ENCODE results near the gene ADAMTS9. TPM values are rescaled to one million over a fixed set of nuclear protein-coding genes. Genes with fewer than 3 reads are reported as not detected.
A peak's percentile ranks its signal among the peaks of the same experiment; 100 is the strongest.

Gene ADAMTS9
- total RNA-seq, 1 donor from 2014 or later = 11.7 TPM

DNA sequence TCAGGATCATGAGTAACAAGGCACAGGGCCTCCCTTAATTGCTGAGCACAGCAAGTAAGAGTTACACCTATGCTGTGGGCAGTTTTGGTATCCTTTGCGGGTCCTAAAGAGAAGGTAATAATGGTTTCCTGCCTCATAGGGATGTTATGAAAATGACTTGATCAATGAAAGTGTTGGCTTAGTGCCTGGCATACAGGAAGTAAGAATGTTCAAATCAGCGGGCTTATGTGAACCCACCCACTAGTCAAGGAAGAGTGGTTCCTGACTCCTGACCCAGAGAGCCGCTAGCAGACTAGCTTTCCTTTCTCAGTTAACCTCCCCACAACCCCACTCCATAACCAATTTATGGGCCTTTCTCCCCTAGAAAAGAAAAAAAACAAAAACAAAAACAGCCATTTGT is 5.2 kb upstream of the ADAMTS9 start:
- ATAC-seq (no peak), DNase-seq (no peak)
- H3K27ac ChIP-seq = no peak overlapping the region
- intact Hi-C loops (cut with DNase I) = no loop called here
- H3K9me3 ChIP-seq = no peaks in the 10 kb centered on the region
- H3K4me3 ChIP-seq = no peak overlapping the region
- TF ChIP-seq, protein P1, sequence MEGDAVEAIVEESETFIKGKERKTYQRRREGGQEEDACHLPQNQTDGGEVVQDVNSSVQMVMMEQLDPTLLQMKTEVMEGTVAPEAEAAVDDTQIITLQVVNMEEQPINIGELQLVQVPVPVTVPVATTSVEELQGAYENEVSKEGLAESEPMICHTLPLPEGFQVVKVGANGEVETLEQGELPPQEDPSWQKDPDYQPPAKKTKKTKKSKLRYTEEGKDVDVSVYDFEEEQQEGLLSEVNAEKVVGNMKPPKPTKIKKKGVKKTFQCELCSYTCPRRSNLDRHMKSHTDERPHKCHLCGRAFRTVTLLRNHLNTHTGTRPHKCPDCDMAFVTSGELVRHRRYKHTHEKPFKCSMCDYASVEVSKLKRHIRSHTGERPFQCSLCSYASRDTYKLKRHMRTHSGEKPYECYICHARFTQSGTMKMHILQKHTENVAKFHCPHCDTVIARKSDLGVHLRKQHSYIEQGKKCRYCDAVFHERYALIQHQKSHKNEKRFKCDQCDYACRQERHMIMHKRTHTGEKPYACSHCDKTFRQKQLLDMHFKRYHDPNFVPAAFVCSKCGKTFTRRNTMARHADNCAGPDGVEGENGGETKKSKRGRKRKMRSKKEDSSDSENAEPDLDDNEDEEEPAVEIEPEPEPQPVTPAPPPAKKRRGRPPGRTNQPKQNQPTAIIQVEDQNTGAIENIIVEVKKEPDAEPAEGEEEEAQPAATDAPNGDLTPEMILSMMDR (IDR thresholded peaks at IDR 0.05) = no peak
- H3K36me3 ChIP-seq = no peaks in the 10 kb centered on the region
- H3K27me3 ChIP-seq (ENCODE audit: low read depth) = no peaks in the 10 kb centered on the region
- no peaks in the 10 kb centered on the region for H3K4me1 ChIP-seq

DNA sequence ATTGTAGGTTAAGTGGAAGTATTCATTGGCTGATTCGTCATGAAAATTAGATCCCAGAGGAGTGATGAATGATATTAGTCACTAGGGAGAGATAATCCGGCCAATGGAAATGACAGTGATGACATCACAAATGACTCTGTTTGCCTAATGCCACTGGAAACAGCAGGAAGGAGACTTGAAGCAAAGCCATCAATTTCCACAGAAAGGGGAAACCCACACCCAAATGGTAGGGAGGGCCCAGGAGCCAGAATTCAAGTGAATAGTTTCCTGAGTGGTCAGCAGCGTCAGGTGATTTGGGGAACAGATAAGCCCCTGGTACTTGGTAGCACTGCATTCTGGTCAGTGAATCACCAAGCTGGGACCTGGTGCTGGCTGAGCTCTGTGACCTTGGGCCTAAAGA is 3.3 kb upstream of the ADAMTS9 start:
- DNase-seq = no peak
- no peaks in the 10 kb centered on the region for H3K4me1 ChIP-seq
- ATAC-seq = no peak
- H3K9me3 ChIP-seq = no peaks in the 10 kb centered on the region
- no peak overlapping the region for H3K4me3 ChIP-seq
- TF ChIP-seq, protein P1 (IDR thresholded peaks at IDR 0.05) = no peak
- H3K27ac ChIP-seq = no peak overlapping the region
- no peaks in the 10 kb centered on the region for H3K27me3 ChIP-seq (ENCODE audit: low read depth)
- H3K36me3 ChIP-seq = no peaks in the 10 kb centered on the region
- intact Hi-C loops (cut with DNase I) = no loop called here

DNA sequence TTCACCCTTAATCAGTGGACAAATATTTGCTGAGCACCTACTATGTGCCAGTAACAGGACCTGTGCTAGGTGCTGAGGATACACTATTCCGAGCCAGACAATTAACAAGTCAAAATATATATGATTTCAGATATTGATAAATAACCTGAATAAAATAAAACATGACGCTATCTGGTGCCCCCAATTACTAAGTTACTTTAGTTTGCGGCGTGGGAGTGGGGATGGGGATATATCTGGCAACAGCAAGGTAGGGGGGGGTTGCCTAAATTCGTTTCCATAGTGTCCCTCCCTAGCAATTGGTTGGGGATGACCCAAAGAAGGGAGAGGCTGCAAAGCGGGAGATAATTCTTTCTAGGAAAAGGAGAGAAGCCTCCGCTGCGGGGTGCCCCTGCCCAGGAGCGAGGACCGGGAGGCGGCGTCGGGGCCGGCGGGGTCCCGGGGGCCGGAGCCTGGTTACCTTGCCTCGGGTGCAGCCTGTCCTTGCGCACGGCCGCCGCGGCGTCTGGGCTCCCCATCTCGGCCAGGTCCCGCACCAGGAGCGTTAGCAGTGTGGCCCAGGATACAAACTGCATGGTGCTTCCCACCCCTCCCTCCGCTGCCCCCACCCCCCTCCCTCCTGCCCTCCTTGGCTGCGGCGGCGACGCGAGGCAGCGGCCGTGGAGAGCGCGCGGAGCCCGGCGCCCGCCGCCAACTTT is 567 bp downstream of the ADAMTS9 start:
- H3K36me3 ChIP-seq = no peaks in the 10 kb centered on the region
- H3K4me3 ChIP-seq = peak overlapping the region; percentile 70
- peak; percentile 18 to 20 for ATAC-seq
- no peaks in the 10 kb centered on the region for H3K9me3 ChIP-seq
- peaks cover under 1% of the 10 kb centered on the region for H3K4me1 ChIP-seq
- peak overlapping the region; percentile 95 for H3K27ac ChIP-seq
- TF ChIP-seq, protein P1 (IDR thresholded peaks at IDR 0.05) = no peak
- no peaks in the 10 kb centered on the region for H3K27me3 ChIP-seq (ENCODE audit: low read depth)
- DNase-seq = no peak
- intact Hi-C loops (cut with DNase I) = no loop called here

- TF ChIP-seq, protein P1 (IDR thresholded peaks at IDR 0.05) = no peak
- intact Hi-C loops (cut with DNase I) = no loop called here
- Histone ChIP-seq H3K36me3 (no peaks in the 10 kb centered on the region), H3K4me1 (peaks cover 4% of the 10 kb centered on the region), H3K27ac (peak overlapping the region; percentile 95), H3K9me3 (no peaks in the 10 kb centered on the region), H3K27me3 (ENCODE audit: low read depth) (no peaks in the 10 kb centered on the region), H3K4me3 (peak overlapping the region; percentile 70)
- ATAC-seq (peak; percentile 72 to 77), DNase-seq (peak; percentile 76)
Observed at GRCh38 chr3:64686446-64686908, 1.3 kb downstream of the ADAMTS9 start.

DNA sequence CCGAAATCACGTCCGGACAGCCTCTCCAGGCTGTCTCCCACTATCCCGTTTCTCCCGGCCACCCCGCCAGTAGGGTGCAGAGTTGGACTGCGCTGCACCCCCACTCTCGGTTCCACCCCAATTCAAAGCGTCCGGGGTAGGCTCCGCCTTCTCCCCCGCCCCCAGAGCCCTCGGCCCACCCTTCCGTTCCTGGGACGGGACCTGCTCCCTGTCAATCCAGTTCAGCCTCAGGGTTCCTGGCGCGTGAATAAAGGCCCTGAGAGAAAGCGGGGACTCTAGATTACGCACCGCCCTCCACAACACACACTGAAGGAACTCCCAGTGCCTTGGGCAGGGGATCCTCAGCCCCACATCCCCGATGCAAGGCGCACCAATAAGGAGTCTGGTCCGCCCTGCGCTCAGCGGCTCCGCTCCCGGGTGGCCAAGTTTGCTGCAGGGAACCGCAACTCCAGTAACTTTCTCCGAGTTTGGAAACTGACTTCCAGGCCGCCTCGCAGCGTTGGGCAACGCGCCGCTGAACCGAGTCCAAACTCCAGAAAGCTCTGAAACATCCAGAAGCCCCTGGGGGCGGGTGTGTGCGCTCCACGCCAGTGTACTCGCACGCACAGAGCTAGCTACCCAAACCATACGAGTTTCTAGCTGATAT is 1.9 kb downstream of the ADAMTS9 start:
- Histone ChIP-seq H3K36me3 (peaks cover 4% of the 10 kb centered on the region), H3K4me1 (peaks cover 4% of the 10 kb centered on the region), H3K4me3 (peak overlapping the region; percentile 70), H3K27me3 (ENCODE audit: low read depth) (no peaks in the 10 kb centered on the region), H3K9me3 (no peaks in the 10 kb centered on the region), H3K27ac (peak overlapping the region; percentile 95)
- ATAC-seq = peak; percentile 93 to 94
- DNase-seq = peak; percentile 90
- TF ChIP-seq, protein P1 (IDR thresholded peaks at IDR 0.05) = peak; percentile 33
- intact Hi-C loops (cut with DNase I) = no loop called here

Data from lower lobe of right lung (tissue), 2 donors.